HepG2 (cell line): Measurements from ENCODE around the gene CCDC9B. TPM values are rescaled to one million over a fixed set of nuclear protein-coding genes. Genes with fewer than 3 reads are reported as not detected.

Source experiments
- ATAC-seq: fragments of 200-7000 bp; cut with Tn5 transposase; 3 replicates; pipeline ENCODE4 v1.9.1; 2020; ENCODE audit warnings: mild to moderate bottlenecking, moderate library complexity
- BruUV-seq: library from RNA; stranded (reverse); fragments of 400-500 nt; replicated peaks from 2 replicates; lab custom pipeline; 2021; lab: Mats Ljungman, UMichigan
- CTCF ChIA-PET: fragments of 300-600 bp; formaldehyde crosslinking; extraction: SDS; loops from one replicate; lab custom pipeline; 2021; ENCODE audit warnings: low total read pairs, inconsistent platforms, low intra/inter-chr PET ratio; lab: Yijun Ruan, JAX
- POLR2A ChIA-PET: fragments of 350-600 bp; sonication (Branson Sonifier 250); formaldehyde crosslinking; loops from one replicate; lab custom pipeline; 2020; ENCODE audit warnings: antibody characterized with exemption, inconsistent platforms; lab: Yijun Ruan, JAX
- DNase-seq: peaks from one replicate; pipeline ENCODE4 v3.0.0-alpha.2; 2015; ENCODE audit warnings: low spot score
- FAIRE-seq: peaks from 3 replicates; lab custom pipeline; 2011; peaks lifted over from hg19 to GRCh38; lab: Jason Lieb, UNC
- H2AFZ ChIP-seq: one replicate; pipeline ENCODE4 v1.6.1; 2011; ENCODE audit warnings: low read length, inconsistent platforms
- H3K27ac ChIP-seq: fragments of 300-600 bp; 3 replicates; pipeline ENCODE4 v1.8.0; 2011; ENCODE audit warnings: mixed run types, mild to moderate bottlenecking, mixed read lengths, low read length, inconsistent platforms; ENCODE audit not compliant: insufficient read depth; ENCODE audit errors: extremely low read length
- H3K27me3 ChIP-seq, 2 experiments: fragments of 200-600 bp in 1 of 2; 2 replicates in 1 of 2; 3 replicates in 1 of 2; pipeline versions ENCODE4 v1.6.0 to v1.8.0; 2011; ENCODE audit warnings: low read length in 2 of 2, mild to moderate bottlenecking in 2 of 2, moderate library complexity in 2 of 2, inconsistent platforms in 1 of 2; ENCODE audit not compliant: insufficient read depth in 2 of 2, control insufficient read depth in 1 of 2
- H3K36me3 ChIP-seq, 2 experiments: fragments of 200-600 bp in 1 of 2; replicated peaks in 1 of 2; 2 replicates in 1 of 2; 3 replicates in 1 of 2; pipeline versions ENCODE4 v1.5.1 to v1.8.0; 2011; ENCODE audit warnings: low read length in 2 of 2, inconsistent platforms in 1 of 2; ENCODE audit not compliant: insufficient read depth in 2 of 2, control insufficient read depth in 1 of 2
- H3K4me1 ChIP-seq: 2 replicates; pipeline ENCODE4 v1.5.1; 2012; ENCODE audit warnings: low read length, inconsistent platforms; ENCODE audit not compliant: insufficient read depth
- H3K4me2 ChIP-seq: 2 replicates; pipeline ENCODE4 v1.6.0; 2011; ENCODE audit warnings: low read depth, low read length, inconsistent platforms
- H3K4me3 ChIP-seq, 3 experiments: fragments of 200-600 bp in 1 of 3; sonication (generic), shearing (Covaris generic) in 1 of 3; replicated peaks in 1 of 3; 2 replicates each; pipeline ENCODE4 v1.5.1; 2011 to 2016; ENCODE audit warnings: low read length in 3 of 3, inconsistent platforms in 2 of 3, low read depth in 2 of 3, mild to moderate bottlenecking in 2 of 3, control low read depth in 1 of 3, mixed read lengths in 1 of 3; ENCODE audit not compliant: insufficient read depth in 1 of 3
- H3K79me2 ChIP-seq: one replicate; pipeline ENCODE4 v1.6.1; 2011; ENCODE audit warnings: low read length, inconsistent platforms; ENCODE audit not compliant: insufficient read depth
- H3K9ac ChIP-seq: 2 replicates; pipeline ENCODE4 v1.6.0; 2011; ENCODE audit warnings: mild to moderate bottlenecking, low read depth, low read length, inconsistent platforms; ENCODE audit not compliant: insufficient read depth
- H3K9me3 ChIP-seq: 2 replicates; pipeline ENCODE4 v1.5.1; 2012; ENCODE audit warnings: mild to moderate bottlenecking, low read length
- H4K20me1 ChIP-seq: 2 replicates; pipeline ENCODE4 v1.6.0; 2011; ENCODE audit warnings: inconsistent platforms, mild to moderate bottlenecking, low read length, moderate library complexity; ENCODE audit not compliant: insufficient read depth
- CREB1 ChIP-seq, 2 experiments: fragments of 450-650 bp in 1 of 2; IDR thresholded peaks; 2 replicates each; pipeline ENCODE4 v1.6.1; 2016 to 2017; ENCODE audit warnings: control low read depth in 1 of 2, mild to moderate bottlenecking in 1 of 2, missing compliant biosample characterization in 1 of 2, missing genetic modification characterization in 1 of 2
- HIVEP1 ChIP-seq: sonication (generic); formaldehyde crosslinking; IDR thresholded peaks from 2 replicates; pipeline ENCODE4 v1.4.0; 2020; ENCODE audit warnings: mild to moderate bottlenecking, missing genetic modification reagents
- HNRNPL ChIP-seq: fragments of 200-400 bp; formaldehyde crosslinking; IDR thresholded peaks from 2 replicates; pipeline ENCODE4 v1.6.1; 2017; ENCODE audit warnings: mild to moderate bottlenecking, low read depth, low read length
- ISL2 ChIP-seq: sonication (generic); formaldehyde crosslinking; IDR thresholded peaks from 2 replicates; pipeline ENCODE4 v1.5.0; 2020; ENCODE audit warnings: missing genetic modification reagents
- ISX ChIP-seq: sonication (generic); formaldehyde crosslinking; conservative IDR thresholded peaks from 2 replicates; pipeline ENCODE4 v1.5.0; 2020; ENCODE audit warnings: missing genetic modification reagents
- NCOA1 ChIP-seq: sonication (generic); formaldehyde crosslinking; IDR thresholded peaks from 2 replicates; pipeline ENCODE4 v1.9.0; 2021; ENCODE audit warnings: missing genetic modification reagents
- NFYC ChIP-seq: IDR thresholded peaks from 2 replicates; pipeline ENCODE4 v1.6.1; 2016; ENCODE audit warnings: missing genetic modification reagents, missing compliant biosample characterization
- SMC3 ChIP-seq: IDR thresholded peaks from 2 replicates; pipeline ENCODE4 v1.6.1; 2011; ENCODE audit warnings: low read length, improper control_type of control experiment
- SP1 ChIP-seq, 2 experiments: fragments of 450-650 bp in 1 of 2; sonication (generic) in 1 of 2; formaldehyde crosslinking in 1 of 2; IDR thresholded peaks; 2 replicates each; pipeline versions ENCODE4 v1.4.0 to v1.6.1; 2016 to 2020; ENCODE audit warnings: missing genetic modification reagents in 1 of 2
- STAG1 ChIP-seq: sonication (generic); formaldehyde crosslinking; IDR thresholded peaks from 2 replicates; pipeline ENCODE4 v1.4.0; 2020; ENCODE audit warnings: missing genetic modification reagents
- ZNF569 ChIP-seq: sonication (generic); formaldehyde crosslinking; IDR thresholded peaks from 2 replicates; pipeline ENCODE4 v1.5.0; 2020; ENCODE audit warnings: mild to moderate bottlenecking, missing genetic modification reagents, moderate library complexity, borderline replicate concordance
- WGBS: methylation state at CpG from one replicate; pipeline ENCODE4 v1.1.6; 2017; ENCODE audit warnings: low lambda C conversion rate; 5-methylcytosine and 5-hydroxymethylcytosine counted together
- in situ Hi-C: cut with HindIII; loops from 2 replicates; pipeline ENCODE4 v1.10.0; 2017; ENCODE audit warnings: low pct_unique_long_range_greater_than_20kb; ENCODE audit not compliant: extremely low pct_ligation_motif_present
- intact Hi-C: fragments of 100-400 bp; cut with micrococcal nuclease; formaldehyde crosslinking; loops from one replicate; pipeline ENCODE4 v1.10.0; 2022; ENCODE audit not compliant: unreplicated experiment
- polyA plus RNA-seq, 8 experiments: library from polyadenylated mRNA; depleted of rRNA in 3 of 8; stranded (reverse) in 7 of 8; unstranded in 1 of 8; fragments of >200 nt; fragmentation: Illumina TruSeq in 4 of 8; extraction: Trizol in 4 of 8; gene quantifications; 2 replicates each; pipeline versions ENCODE4 v1.2.1 to v1.2.3, GENCODE V29; 2011 to 2016; ENCODE audit warnings: low read depth in 4 of 8, missing spikeins in 1 of 8, mixed read lengths in 1 of 8; ENCODE audit not compliant: insufficient read depth in 1 of 8
- total RNA-seq, 5 experiments: library from RNA; depleted of rRNA; stranded (reverse); fragments of >200 nt; fragmentation: Illumina TruSeq; extraction: Trizol; gene quantifications; 2 replicates each; pipeline ENCODE4 v1.2.3, GENCODE V29; 2016; ENCODE audit warnings: low read depth in 1 of 5
- TF ChIP-seq, protein P1 (sequence below): sonication (generic); formaldehyde crosslinking; IDR thresholded peaks from 2 replicates; pipeline ENCODE4 v1.4.0; 2020; ENCODE audit warnings: missing genetic modification reagents
- TF ChIP-seq, protein P2 (sequence below): sonication (generic); formaldehyde crosslinking; IDR thresholded peaks from 2 replicates; pipeline ENCODE4 v1.5.0; 2020; ENCODE audit warnings: mild to moderate bottlenecking, missing genetic modification reagents, moderate library complexity
- TF ChIP-seq, protein P3 (sequence below): sonication (generic); formaldehyde crosslinking; IDR thresholded peaks from 2 replicates; pipeline ENCODE4 v1.4.0; 2020; ENCODE audit warnings: missing genetic modification reagents

Gene CCDC9B
- total and polyA plus RNA-seq, 2 of the 13 experiments (the other 11 are each of a cell fraction or from before 2014, with no cell fraction given), result 0.98 to 1.6 TPM

DNA sequence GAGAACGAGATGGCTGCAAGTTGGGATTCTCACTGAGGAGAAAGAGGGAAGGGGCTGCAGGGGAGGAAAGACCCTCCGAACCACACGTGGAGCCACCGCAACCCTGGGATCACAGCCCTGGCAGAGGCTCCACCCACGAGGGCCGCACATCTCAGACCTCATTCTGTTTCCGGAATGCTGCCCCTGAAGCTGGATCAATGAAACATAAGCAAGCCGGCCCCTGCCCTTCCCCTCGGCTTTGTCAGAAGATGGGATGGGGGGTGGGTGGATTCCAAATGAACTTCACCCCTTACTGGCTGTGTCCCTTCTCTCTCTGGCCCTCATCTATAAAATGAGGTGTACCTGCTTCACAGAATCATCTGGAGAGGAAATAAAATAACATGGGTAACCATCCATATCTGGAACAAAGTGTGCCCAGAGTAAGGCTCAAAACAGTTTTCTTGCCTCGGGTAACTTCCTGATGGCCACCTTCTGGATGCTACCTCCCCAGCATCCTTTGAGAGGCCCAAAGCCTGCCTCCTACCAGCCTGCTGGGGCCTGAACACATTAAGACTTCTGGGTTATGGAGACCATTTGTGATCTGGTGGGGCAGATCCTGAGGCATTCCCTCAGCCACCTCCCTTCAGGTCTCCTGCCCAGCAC is 4.6 kb upstream of the CCDC9B start (continued):
- TF ChIP-seq CREB1 (IDR thresholded peaks at IDR 0.05) (no peak), CREB1 (CRISPR knock-in tag; IDR thresholded peaks at IDR 0.05) (no peak), NFYC (CRISPR knock-in tag) (no peak), ISX (CRISPR knock-in tag) (no peak), HIVEP1 (CRISPR knock-in tag) (no peak)

DNA sequence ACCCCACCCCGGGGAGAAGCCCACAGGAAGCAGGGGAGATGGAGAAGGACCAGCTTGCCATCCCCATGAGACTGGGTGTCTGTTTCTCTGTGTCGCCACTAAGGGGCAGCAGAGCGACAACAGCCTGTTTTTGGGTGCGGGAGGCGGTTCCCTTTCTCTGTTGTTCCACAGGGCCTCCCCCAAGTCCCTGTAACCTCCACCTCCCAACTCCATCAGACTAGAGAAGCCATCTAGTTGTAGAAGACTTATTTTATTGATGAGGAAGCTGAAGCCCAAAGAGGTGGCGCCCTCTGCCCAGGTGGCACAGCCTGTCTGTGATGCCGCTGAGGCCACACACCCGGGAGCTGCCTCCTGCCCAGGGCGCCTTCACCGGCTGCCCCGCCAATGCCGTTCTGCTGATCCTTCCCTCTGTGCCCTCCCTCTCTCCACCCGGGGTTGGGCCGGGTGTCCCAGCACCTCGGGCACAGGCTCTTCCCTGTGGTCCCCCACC is 3.9 kb upstream of the CCDC9B start:
- no peak overlapping the region for H3K9ac ChIP-seq
- WGBS, result 0% methylated on average over 3 of the region's 15 CpGs
- ATAC-seq (peak; percentile 4; the same call in 1 of the 3 replicates), FAIRE-seq (peak; percentile 56), DNase-seq (peak; percentile 45)
- H3K27ac ChIP-seq, result no peak overlapping the region
- CTCF ChIA-PET, result interaction anchor here (1.3 to 1.9 kb wide), 3 partner anchors 10 to 77 kb away, joined by 5 to 11 read pairs (median 7); no protein-coding TSS in a partner anchor
- intact Hi-C loops (loop anchor here (1.0 kb wide), 1 partner anchor 78 kb away; no protein-coding TSS in a partner anchor), in situ Hi-C loops (loop anchor here (5.0 kb wide), 1 partner anchor 78 kb away; no protein-coding TSS in a partner anchor)
- H3K4me1 ChIP-seq, result peaks cover 83% of the 10 kb centered on the region
- no peak overlapping the region for H2AFZ ChIP-seq
- H4K20me1 ChIP-seq, result no peaks in the 10 kb centered on the region
- no peaks in the 10 kb centered on the region; a peak in 1 of 5 replicates for H3K27me3 ChIP-seq
- POLR2A ChIA-PET, result interaction anchor here (2.1 kb wide), 1 partner anchor 22 kb away, joined by 5 read pairs; the partner anchor contains the start of gene INAFM2
- H3K4me2 ChIP-seq, result no peak overlapping the region
- H3K9me3 ChIP-seq, result no peaks in the 10 kb centered on the region
- peak overlapping the region in 1 of 3 experiments; percentile 2; a peak in 1 of 6 replicates for H3K4me3 ChIP-seq
- no peaks in the 10 kb centered on the region for H3K36me3 ChIP-seq
- BruUV-seq, result no TSS peak
- H3K79me2 ChIP-seq, result no peaks in the 10 kb centered on the region
- TF ChIP-seq SMC3 (peak; percentile 60), HNRNPL (peak; percentile 67; the same call in 1 of the 2 replicates), STAG1 (peak; percentile 71), NCOA1 (no peak), ZNF569 (CRISPR knock-in tag) (no peak), ISL2 (CRISPR knock-in tag) (no peak), SP1 (IDR thresholded peaks at IDR 0.05) (no peak), SP1 (CRISPR knock-in tag; IDR thresholded peaks at IDR 0.05) (peak; percentile 27; the same call in 1 of the 2 replicates)
- TF ChIP-seq, protein P1, sequence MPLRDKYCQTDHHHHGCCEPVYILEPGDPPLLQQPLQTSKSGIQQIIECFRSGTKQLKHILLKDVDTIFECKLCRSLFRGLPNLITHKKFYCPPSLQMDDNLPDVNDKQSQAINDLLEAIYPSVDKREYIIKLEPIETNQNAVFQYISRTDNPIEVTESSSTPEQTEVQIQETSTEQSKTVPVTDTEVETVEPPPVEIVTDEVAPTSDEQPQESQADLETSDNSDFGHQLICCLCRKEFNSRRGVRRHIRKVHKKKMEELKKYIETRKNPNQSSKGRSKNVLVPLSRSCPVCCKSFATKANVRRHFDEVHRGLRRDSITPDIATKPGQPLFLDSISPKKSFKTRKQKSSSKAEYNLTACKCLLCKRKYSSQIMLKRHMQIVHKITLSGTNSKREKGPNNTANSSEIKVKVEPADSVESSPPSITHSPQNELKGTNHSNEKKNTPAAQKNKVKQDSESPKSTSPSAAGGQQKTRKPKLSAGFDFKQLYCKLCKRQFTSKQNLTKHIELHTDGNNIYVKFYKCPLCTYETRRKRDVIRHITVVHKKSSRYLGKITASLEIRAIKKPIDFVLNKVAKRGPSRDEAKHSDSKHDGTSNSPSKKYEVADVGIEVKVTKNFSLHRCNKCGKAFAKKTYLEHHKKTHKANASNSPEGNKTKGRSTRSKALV, result no peak
- TF ChIP-seq, protein P2, sequence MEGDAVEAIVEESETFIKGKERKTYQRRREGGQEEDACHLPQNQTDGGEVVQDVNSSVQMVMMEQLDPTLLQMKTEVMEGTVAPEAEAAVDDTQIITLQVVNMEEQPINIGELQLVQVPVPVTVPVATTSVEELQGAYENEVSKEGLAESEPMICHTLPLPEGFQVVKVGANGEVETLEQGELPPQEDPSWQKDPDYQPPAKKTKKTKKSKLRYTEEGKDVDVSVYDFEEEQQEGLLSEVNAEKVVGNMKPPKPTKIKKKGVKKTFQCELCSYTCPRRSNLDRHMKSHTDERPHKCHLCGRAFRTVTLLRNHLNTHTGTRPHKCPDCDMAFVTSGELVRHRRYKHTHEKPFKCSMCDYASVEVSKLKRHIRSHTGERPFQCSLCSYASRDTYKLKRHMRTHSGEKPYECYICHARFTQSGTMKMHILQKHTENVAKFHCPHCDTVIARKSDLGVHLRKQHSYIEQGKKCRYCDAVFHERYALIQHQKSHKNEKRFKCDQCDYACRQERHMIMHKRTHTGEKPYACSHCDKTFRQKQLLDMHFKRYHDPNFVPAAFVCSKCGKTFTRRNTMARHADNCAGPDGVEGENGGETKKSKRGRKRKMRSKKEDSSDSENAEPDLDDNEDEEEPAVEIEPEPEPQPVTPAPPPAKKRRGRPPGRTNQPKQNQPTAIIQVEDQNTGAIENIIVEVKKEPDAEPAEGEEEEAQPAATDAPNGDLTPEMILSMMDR (CRISPR knock-in tag), result peak; percentile 86
- TF ChIP-seq, protein P3, sequence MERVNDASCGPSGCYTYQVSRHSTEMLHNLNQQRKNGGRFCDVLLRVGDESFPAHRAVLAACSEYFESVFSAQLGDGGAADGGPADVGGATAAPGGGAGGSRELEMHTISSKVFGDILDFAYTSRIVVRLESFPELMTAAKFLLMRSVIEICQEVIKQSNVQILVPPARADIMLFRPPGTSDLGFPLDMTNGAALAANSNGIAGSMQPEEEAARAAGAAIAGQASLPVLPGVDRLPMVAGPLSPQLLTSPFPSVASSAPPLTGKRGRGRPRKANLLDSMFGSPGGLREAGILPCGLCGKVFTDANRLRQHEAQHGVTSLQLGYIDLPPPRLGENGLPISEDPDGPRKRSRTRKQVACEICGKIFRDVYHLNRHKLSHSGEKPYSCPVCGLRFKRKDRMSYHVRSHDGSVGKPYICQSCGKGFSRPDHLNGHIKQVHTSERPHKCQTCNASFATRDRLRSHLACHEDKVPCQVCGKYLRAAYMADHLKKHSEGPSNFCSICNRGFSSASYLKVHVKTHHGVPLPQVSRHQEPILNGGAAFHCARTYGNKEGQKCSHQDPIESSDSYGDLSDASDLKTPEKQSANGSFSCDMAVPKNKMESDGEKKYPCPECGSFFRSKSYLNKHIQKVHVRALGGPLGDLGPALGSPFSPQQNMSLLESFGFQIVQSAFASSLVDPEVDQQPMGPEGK (CRISPR knock-in tag), result peak; percentile 39
